Measurements from ENCODE around the gene OR52I1. TPM values are rescaled to one million over a fixed set of nuclear protein-coding genes. Genes with fewer than 3 reads are reported as not detected.

Gene OR52I1
- polyA plus RNA-seq, 1 donor from 2014 or later: not detected

GRCh38 chr11:4547416-4547815 lies 46.4 kb upstream of the OR52I1 start:
- Histone ChIP-seq H3K9me2 (ENCODE audit: insufficient read depth, low read length) (no peaks in the 10 kb centered on the region), H3F3A (ENCODE audit: insufficient read depth, low read length, poor library complexity, severe bottlenecking) (no peaks in the 10 kb centered on the region), H3K36me3 (ENCODE audit: insufficient read depth, low read length) (no peaks in the 10 kb centered on the region), H4K20me1 (ENCODE audit: insufficient read depth) (no peaks in the 10 kb centered on the region), H3K27me3 (ENCODE audit: insufficient read depth, low read depth, low read length) (no peaks in the 10 kb centered on the region), H3K4me3 (ENCODE audit: low read length) (no peak overlapping the region), H2AFZ (ENCODE audit: low read depth, low read length) (no peak overlapping the region), H3K79me2 (replicated peaks; ENCODE audit: insufficient read depth, low read length) (no peaks in the 10 kb centered on the region), H3K9ac (ENCODE audit: low read length) (no peak overlapping the region), H3K4me2 (ENCODE audit: low read length) (no peak overlapping the region), H3K9me3 (ENCODE audit: low read length) (no peaks in the 10 kb centered on the region), H3K27ac (ENCODE audit: low read length) (no peak overlapping the region)
- TF ChIP-seq SMC3 (conservative IDR thresholded peaks at IDR 0.05; ENCODE audit: poor library complexity) (no peak), TAF1 (IDR thresholded peaks at IDR 0.05; ENCODE audit: low read depth) (no peak), RAD21 (conservative IDR thresholded peaks at IDR 0.05) (no peak), EZH2 (IDR thresholded peaks at IDR 0.05; ENCODE audit: borderline replicate concordance, insufficient read depth, low read length, poor library complexity, severe bottlenecking) (no peak), MXI1 (conservative IDR thresholded peaks at IDR 0.05; ENCODE audit: poor library complexity, severe bottlenecking) (no peak), EP300 (conservative IDR thresholded peaks at IDR 0.05; ENCODE audit: poor library complexity, severe bottlenecking) (no peak)
- TF ChIP-seq, protein P1, sequence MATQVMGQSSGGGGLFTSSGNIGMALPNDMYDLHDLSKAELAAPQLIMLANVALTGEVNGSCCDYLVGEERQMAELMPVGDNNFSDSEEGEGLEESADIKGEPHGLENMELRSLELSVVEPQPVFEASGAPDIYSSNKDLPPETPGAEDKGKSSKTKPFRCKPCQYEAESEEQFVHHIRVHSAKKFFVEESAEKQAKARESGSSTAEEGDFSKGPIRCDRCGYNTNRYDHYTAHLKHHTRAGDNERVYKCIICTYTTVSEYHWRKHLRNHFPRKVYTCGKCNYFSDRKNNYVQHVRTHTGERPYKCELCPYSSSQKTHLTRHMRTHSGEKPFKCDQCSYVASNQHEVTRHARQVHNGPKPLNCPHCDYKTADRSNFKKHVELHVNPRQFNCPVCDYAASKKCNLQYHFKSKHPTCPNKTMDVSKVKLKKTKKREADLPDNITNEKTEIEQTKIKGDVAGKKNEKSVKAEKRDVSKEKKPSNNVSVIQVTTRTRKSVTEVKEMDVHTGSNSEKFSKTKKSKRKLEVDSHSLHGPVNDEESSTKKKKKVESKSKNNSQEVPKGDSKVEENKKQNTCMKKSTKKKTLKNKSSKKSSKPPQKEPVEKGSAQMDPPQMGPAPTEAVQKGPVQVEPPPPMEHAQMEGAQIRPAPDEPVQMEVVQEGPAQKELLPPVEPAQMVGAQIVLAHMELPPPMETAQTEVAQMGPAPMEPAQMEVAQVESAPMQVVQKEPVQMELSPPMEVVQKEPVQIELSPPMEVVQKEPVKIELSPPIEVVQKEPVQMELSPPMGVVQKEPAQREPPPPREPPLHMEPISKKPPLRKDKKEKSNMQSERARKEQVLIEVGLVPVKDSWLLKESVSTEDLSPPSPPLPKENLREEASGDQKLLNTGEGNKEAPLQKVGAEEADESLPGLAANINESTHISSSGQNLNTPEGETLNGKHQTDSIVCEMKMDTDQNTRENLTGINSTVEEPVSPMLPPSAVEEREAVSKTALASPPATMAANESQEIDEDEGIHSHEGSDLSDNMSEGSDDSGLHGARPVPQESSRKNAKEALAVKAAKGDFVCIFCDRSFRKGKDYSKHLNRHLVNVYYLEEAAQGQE (IDR thresholded peaks at IDR 0.05; ENCODE audit: borderline replicate concordance): no peak
- TF ChIP-seq, protein P2, sequence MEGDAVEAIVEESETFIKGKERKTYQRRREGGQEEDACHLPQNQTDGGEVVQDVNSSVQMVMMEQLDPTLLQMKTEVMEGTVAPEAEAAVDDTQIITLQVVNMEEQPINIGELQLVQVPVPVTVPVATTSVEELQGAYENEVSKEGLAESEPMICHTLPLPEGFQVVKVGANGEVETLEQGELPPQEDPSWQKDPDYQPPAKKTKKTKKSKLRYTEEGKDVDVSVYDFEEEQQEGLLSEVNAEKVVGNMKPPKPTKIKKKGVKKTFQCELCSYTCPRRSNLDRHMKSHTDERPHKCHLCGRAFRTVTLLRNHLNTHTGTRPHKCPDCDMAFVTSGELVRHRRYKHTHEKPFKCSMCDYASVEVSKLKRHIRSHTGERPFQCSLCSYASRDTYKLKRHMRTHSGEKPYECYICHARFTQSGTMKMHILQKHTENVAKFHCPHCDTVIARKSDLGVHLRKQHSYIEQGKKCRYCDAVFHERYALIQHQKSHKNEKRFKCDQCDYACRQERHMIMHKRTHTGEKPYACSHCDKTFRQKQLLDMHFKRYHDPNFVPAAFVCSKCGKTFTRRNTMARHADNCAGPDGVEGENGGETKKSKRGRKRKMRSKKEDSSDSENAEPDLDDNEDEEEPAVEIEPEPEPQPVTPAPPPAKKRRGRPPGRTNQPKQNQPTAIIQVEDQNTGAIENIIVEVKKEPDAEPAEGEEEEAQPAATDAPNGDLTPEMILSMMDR (IDR thresholded peaks at IDR 0.05; ENCODE audit: poor library complexity, severe bottlenecking): no peak

DNA sequence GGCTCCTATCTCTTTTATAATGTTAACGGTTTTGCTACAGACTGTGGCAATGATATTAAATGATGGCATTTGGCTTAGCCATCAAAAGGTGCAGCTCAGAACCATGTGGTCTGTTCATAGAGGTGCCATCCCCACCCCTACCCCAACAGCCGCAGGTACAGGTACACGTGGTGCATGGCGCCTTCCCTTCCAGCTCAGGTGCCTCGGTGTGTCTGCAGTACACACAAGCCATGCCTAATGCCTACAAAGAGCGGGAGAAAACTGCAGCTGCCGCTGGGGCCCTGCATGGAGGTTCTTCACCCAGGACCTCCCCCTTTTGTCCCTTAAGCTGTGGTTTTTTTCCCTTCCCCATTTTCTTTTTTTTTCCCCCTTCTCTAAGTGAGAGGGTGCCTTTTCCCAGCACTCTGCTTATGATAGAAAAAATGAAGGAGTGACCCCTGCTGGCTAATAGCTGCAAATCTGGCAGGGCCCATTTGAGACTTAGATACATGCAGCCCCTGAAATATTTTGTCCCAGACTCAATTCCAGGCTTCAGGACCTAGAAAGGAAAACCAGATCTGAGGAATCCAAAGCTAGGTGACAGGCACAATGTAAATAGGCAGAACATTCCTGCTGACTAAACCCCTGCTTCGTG lies 42.4 kb upstream of the OR52I1 start:
- Histone ChIP-seq H4K20me1 (ENCODE audit: insufficient read depth) (no peaks in the 10 kb centered on the region), H3K36me3 (ENCODE audit: insufficient read depth, low read length) (no peaks in the 10 kb centered on the region), H2AFZ (ENCODE audit: low read depth, low read length) (no peak overlapping the region), H3K9me3 (ENCODE audit: low read length) (no peaks in the 10 kb centered on the region), H3K4me2 (ENCODE audit: low read length) (no peak overlapping the region), H3K27ac (ENCODE audit: low read length) (no peak overlapping the region), H3K9ac (ENCODE audit: low read length) (no peak overlapping the region), H3K4me3 (ENCODE audit: low read length) (no peak overlapping the region), H3F3A (ENCODE audit: insufficient read depth, low read length, poor library complexity, severe bottlenecking) (no peaks in the 10 kb centered on the region), H3K79me2 (replicated peaks; ENCODE audit: insufficient read depth, low read length) (no peaks in the 10 kb centered on the region), H3K27me3 (ENCODE audit: insufficient read depth, low read depth, low read length) (no peaks in the 10 kb centered on the region), H3K9me2 (ENCODE audit: insufficient read depth, low read length) (no peaks in the 10 kb centered on the region)
- TF ChIP-seq EZH2 (IDR thresholded peaks at IDR 0.05; ENCODE audit: borderline replicate concordance, insufficient read depth, low read length, poor library complexity, severe bottlenecking) (no peak), POLR2AphosphoS5 (IDR thresholded peaks at IDR 0.05) (no peak), MXI1 (conservative IDR thresholded peaks at IDR 0.05; ENCODE audit: poor library complexity, severe bottlenecking) (no peak), TAF1 (IDR thresholded peaks at IDR 0.05; ENCODE audit: low read depth) (no peak), SMC3 (conservative IDR thresholded peaks at IDR 0.05; ENCODE audit: poor library complexity) (no peak), EP300 (conservative IDR thresholded peaks at IDR 0.05; ENCODE audit: poor library complexity, severe bottlenecking) (no peak), RAD21 (conservative IDR thresholded peaks at IDR 0.05) (no peak)
- TF ChIP-seq, protein P2 (IDR thresholded peaks at IDR 0.05; ENCODE audit: poor library complexity, severe bottlenecking): no peak

Data from neural cell (in vitro differentiated cells).